ENCODE results near the gene CFAP47. TPM values are rescaled to one million over a fixed set of nuclear protein-coding genes. Genes with fewer than 3 reads are reported as not detected.
"Not testable (repeated sequence)": the region's sequence is repeated elsewhere in the genome, so short reads cannot be mapped to it uniquely, and the experiment has no call there.

CFAP47 gene
- total RNA-seq, 2 experiments from 2014 or later: not detected

GRCh38 chrX:36062778-36063177, 143.2 kb downstream of the CFAP47 start:
- H2AFZ ChIP-seq (ENCODE audit: low read length): no peak overlapping the region
- H3K4me1 ChIP-seq (ENCODE audit: insufficient read depth, low read length, poor library complexity, severe bottlenecking): no peaks in the 10 kb centered on the region
- no peak overlapping the region for H3K4me3 ChIP-seq (ENCODE audit: low read depth, low read length, poor library complexity, severe bottlenecking)
- no peaks in the 10 kb centered on the region for H4K20me1 ChIP-seq (ENCODE audit: insufficient read depth, low read length)
- no peak overlapping the region for H3K27ac ChIP-seq (ENCODE audit: low read depth, low read length, poor library complexity, severe bottlenecking)
- no TSS peak for BruUV-seq (replicated peaks)
- H3K4me2 ChIP-seq (ENCODE audit: low read length): no peak overlapping the region
- ChIA-PET CTCF (ENCODE audit: unreplicated experiment) (no interaction called here), POLR2A (no interaction called here)
- intact Hi-C loops (cut with micrococcal nuclease; ENCODE audit: unreplicated experiment): no loop called here
- no peaks in the 10 kb centered on the region for H3K36me3 ChIP-seq (ENCODE audit: insufficient read depth, low read length)
- no peaks in the 10 kb centered on the region for H3K9me3 ChIP-seq (ENCODE audit: low read length)
- no peaks in the 10 kb centered on the region for H3K79me2 ChIP-seq (ENCODE audit: insufficient read depth, low read depth, low read length)
- TF ChIP-seq CTCF (conservative IDR thresholded peaks at IDR 0.05; ENCODE audit: low read length): no peak
- no peak for TF ChIP-seq EZH2phosphoT487 (IDR thresholded peaks at IDR 0.05; ENCODE audit: borderline replicate concordance, low read depth, low read length)
- no peak for DNase-seq (ENCODE audit: low spot score)
- H3K9me2 ChIP-seq (ENCODE audit: insufficient read depth, low read length): no peaks in the 10 kb centered on the region

- no TSS peak for BruUV-seq (replicated peaks)
- intact Hi-C loops (cut with micrococcal nuclease; ENCODE audit: unreplicated experiment): no loop called here
These were observed 151.5 kb downstream of the CFAP47 start for GRCh38 chrX:36071061-36071460.

GRCh38 chrX:36075009-36075408, 155.5 kb downstream of the CFAP47 start:
- H3K27ac ChIP-seq (ENCODE audit: low read depth, low read length, poor library complexity, severe bottlenecking); H3K4me3 ChIP-seq (ENCODE audit: low read depth, low read length, poor library complexity, severe bottlenecking); intact Hi-C loops (cut with micrococcal nuclease; ENCODE audit: unreplicated experiment); H2AFZ ChIP-seq (ENCODE audit: low read length); H3K9me2 ChIP-seq (ENCODE audit: insufficient read depth, low read length); H3K79me2 ChIP-seq (ENCODE audit: insufficient read depth, low read depth, low read length); BruUV-seq (replicated peaks); DNase-seq (ENCODE audit: low spot score); H3K36me3 ChIP-seq (ENCODE audit: insufficient read depth, low read length); H3K4me2 ChIP-seq (ENCODE audit: low read length); H3K4me1 ChIP-seq (ENCODE audit: insufficient read depth, low read length, poor library complexity, severe bottlenecking); CTCF ChIA-PET (ENCODE audit: unreplicated experiment); H4K20me1 ChIP-seq (ENCODE audit: insufficient read depth, low read length); H3K9me3 ChIP-seq (ENCODE audit: low read length): not testable (repeated sequence)
- POLR2A ChIA-PET: interaction anchor here (0.6 kb wide), 1 partner anchor 132 kb away, joined by 3 read pairs; no protein-coding TSS in a partner anchor

More at GRCh38 chrX:36071061-36071460, 151.5 kb downstream of the CFAP47 start:
- ChIA-PET CTCF (ENCODE audit: unreplicated experiment) (no interaction called here), POLR2A (no interaction called here)
- Histone ChIP-seq H2AFZ (ENCODE audit: low read length) (no peak overlapping the region), H3K27ac (ENCODE audit: low read depth, low read length, poor library complexity, severe bottlenecking) (no peak overlapping the region), H4K20me1 (ENCODE audit: insufficient read depth, low read length) (no peaks in the 10 kb centered on the region), H3K4me3 (ENCODE audit: low read depth, low read length, poor library complexity, severe bottlenecking) (no peak overlapping the region), H3K4me2 (ENCODE audit: low read length) (no peak overlapping the region), H3K9me3 (ENCODE audit: low read length) (no peaks in the 10 kb centered on the region), H3K4me1 (ENCODE audit: insufficient read depth, low read length, poor library complexity, severe bottlenecking) (no peaks in the 10 kb centered on the region), H3K9me2 (ENCODE audit: insufficient read depth, low read length) (no peaks in the 10 kb centered on the region), H3K79me2 (ENCODE audit: insufficient read depth, low read depth, low read length) (no peaks in the 10 kb centered on the region), H3K36me3 (ENCODE audit: insufficient read depth, low read length) (no peaks in the 10 kb centered on the region)
- no peak for TF ChIP-seq EZH2phosphoT487 (IDR thresholded peaks at IDR 0.05; ENCODE audit: borderline replicate concordance, low read depth, low read length)
- TF ChIP-seq CTCF (conservative IDR thresholded peaks at IDR 0.05; ENCODE audit: low read length): no peak
- no peak for DNase-seq (ENCODE audit: low spot score)

Data from OCI-LY7 (cell line).